Neural cell (in vitro differentiated cells): ENCODE measurements around the gene KLHL15. TPM values are rescaled to one million over a fixed set of nuclear protein-coding genes. Genes with fewer than 3 reads are reported as not detected.

ENCODE experiments used
- H2AFZ ChIP-seq: fragments of 200-600, 300-800 bp; sonication (generic), shearing (Covaris generic); 2 replicates; pipeline ENCODE4 v1.6.0; 2014; ENCODE audit warnings: low read depth, mild to moderate bottlenecking, antibody characterized with exemption, low read length, moderate library complexity
- H3F3A ChIP-seq: fragments of 200-600 bp; shearing (Covaris generic); 2 replicates; pipeline ENCODE4 v1.6.1; 2016; ENCODE audit warnings: mild to moderate bottlenecking, moderate library complexity, mixed read lengths, antibody characterized with exemption, low read length; ENCODE audit not compliant: insufficient read depth, poor library complexity, severe bottlenecking
- H3K27ac ChIP-seq: fragments of 200-600, 300-800 bp; sonication (generic), shearing (Covaris generic); 2 replicates; pipeline ENCODE4 v1.5.1; 2014; ENCODE audit warnings: mild to moderate bottlenecking, low read length, moderate library complexity
- H3K27me3 ChIP-seq: fragments of 300-800, 200-600 bp; sonication (generic), shearing (Covaris generic); 2 replicates; pipeline ENCODE4 v1.6.0; 2014; ENCODE audit warnings: mild to moderate bottlenecking, low read depth, low read length, moderate library complexity; ENCODE audit not compliant: insufficient read depth
- H3K36me3 ChIP-seq: fragments of 300-800, 200-600 bp; sonication (generic), shearing (Covaris generic); 2 replicates; pipeline ENCODE4 v1.5.1; 2014; ENCODE audit warnings: mild to moderate bottlenecking, antibody characterized with exemption, low read length, moderate library complexity; ENCODE audit not compliant: insufficient read depth
- H3K4me2 ChIP-seq: fragments of 300-800, 200-600 bp; sonication (generic), shearing (Covaris generic); 2 replicates; pipeline ENCODE4 v1.6.0; 2014; ENCODE audit warnings: mild to moderate bottlenecking, low read length
- H3K4me3 ChIP-seq: fragments of 300-800, 200-600 bp; sonication (generic), shearing (Covaris generic); 2 replicates; pipeline ENCODE4 v1.5.1; 2014; ENCODE audit warnings: mild to moderate bottlenecking, low read length, moderate library complexity
- H3K79me2 ChIP-seq: fragments of 200-600 bp; shearing (Covaris generic); replicated peaks from 2 replicates; pipeline ENCODE4 v1.6.0; 2014; ENCODE audit warnings: mild to moderate bottlenecking, low read length, moderate library complexity; ENCODE audit not compliant: insufficient read depth
- H3K9ac ChIP-seq: fragments of 300-800, 200-600 bp; sonication (generic), shearing (Covaris generic); 2 replicates; pipeline ENCODE4 v1.6.1; 2016; ENCODE audit warnings: mild to moderate bottlenecking, low read length, mixed read lengths
- H3K9me2 ChIP-seq: fragments of 200-600 bp; shearing (Covaris generic); 2 replicates; pipeline ENCODE4 v1.6.1; 2016; ENCODE audit warnings: mild to moderate bottlenecking, low read length, mixed read lengths; ENCODE audit not compliant: insufficient read depth
- H3K9me3 ChIP-seq: fragments of 200-600, 300-800 bp; sonication (generic), shearing (Covaris generic); 2 replicates; pipeline ENCODE4 v1.6.1; 2016; ENCODE audit warnings: mild to moderate bottlenecking, mixed run types, low read length, moderate library complexity, mixed read lengths
- H4K20me1 ChIP-seq: fragments of 200-600 bp; shearing (Covaris generic); 2 replicates; pipeline ENCODE4 v1.6.1; 2016; ENCODE audit warnings: mild to moderate bottlenecking, mixed run types; ENCODE audit not compliant: insufficient read depth
- CTCF ChIP-seq: fragments of 450-650 bp; IDR thresholded peaks from 2 replicates; pipeline ENCODE4 v1.5.1; 2014; ENCODE audit warnings: antibody characterized with exemption, mild to moderate bottlenecking, moderate library complexity; ENCODE audit not compliant: poor library complexity, severe bottlenecking
- EP300 ChIP-seq: fragments of 450-650 bp; conservative IDR thresholded peaks from 2 replicates; pipeline ENCODE4 v1.6.1; 2014; ENCODE audit warnings: antibody characterized with exemption, mild to moderate bottlenecking, moderate library complexity; ENCODE audit not compliant: poor library complexity, severe bottlenecking
- EZH2 ChIP-seq: fragments of 200-600, 300-800 bp; shearing (Covaris generic), sonication (generic); IDR thresholded peaks from 2 replicates; pipeline ENCODE4 v1.6.1; 2014; ENCODE audit warnings: antibody characterized with exemption, low read length, borderline replicate concordance, mild to moderate bottlenecking; ENCODE audit not compliant: insufficient read depth, poor library complexity, severe bottlenecking
- MXI1 ChIP-seq: fragments of 450-650 bp; conservative IDR thresholded peaks from 2 replicates; pipeline ENCODE4 v1.6.1; 2014; ENCODE audit warnings: antibody characterized with exemption, mild to moderate bottlenecking; ENCODE audit not compliant: poor library complexity, severe bottlenecking
- POLR2AphosphoS5 ChIP-seq: IDR thresholded peaks from 2 replicates; pipeline ENCODE4 v1.6.1; 2012
- RAD21 ChIP-seq: fragments of 450-650 bp; conservative IDR thresholded peaks from 2 replicates; pipeline ENCODE4 v1.6.1; 2014; ENCODE audit warnings: antibody characterized with exemption, mild to moderate bottlenecking, moderate library complexity
- REST ChIP-seq: IDR thresholded peaks from 2 replicates; pipeline ENCODE4 v1.6.1; 2012; ENCODE audit warnings: borderline replicate concordance
- SMC3 ChIP-seq: fragments of 450-650 bp; conservative IDR thresholded peaks from 2 replicates; pipeline ENCODE4 v1.6.1; 2014; ENCODE audit warnings: antibody characterized with exemption, mild to moderate bottlenecking, moderate library complexity; ENCODE audit not compliant: poor library complexity
- TAF1 ChIP-seq: IDR thresholded peaks from 2 replicates; pipeline ENCODE4 v1.6.1; 2012; ENCODE audit warnings: low read depth
- polyA plus RNA-seq: library from polyadenylated mRNA; depleted of rRNA; stranded (reverse); fragments of >200 nt; gene quantifications from 2 replicates; pipeline ENCODE4 v1.2.3, GENCODE V29; 2014

Gene KLHL15
- polyA plus RNA-seq, 1 donor from 2014 or later, result 12.9 TPM

DNA sequence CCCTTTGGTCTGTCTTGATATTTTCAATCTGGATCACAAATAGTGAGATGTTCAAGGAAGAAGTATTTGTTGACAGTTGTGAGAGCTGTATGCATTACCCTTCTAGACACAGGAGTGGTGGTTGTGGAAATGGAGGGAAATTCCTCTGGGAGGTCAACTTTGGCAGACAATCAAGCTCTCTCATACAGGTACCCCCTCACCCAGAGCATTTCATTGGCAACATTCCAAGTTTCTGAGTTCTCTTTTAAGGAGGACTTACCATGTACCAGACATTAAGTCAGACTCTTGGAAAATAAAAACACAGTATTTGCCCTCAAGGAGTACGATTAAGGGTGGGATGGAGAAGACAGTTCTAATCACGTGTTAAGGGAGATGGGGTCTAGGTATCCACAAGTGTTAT lies 45.3 kb downstream of the KLHL15 start:
- Histone ChIP-seq H3K36me3 (no peaks in the 10 kb centered on the region), H2AFZ (no peak overlapping the region), H3K27me3 (no peaks in the 10 kb centered on the region), H3K27ac (no peak overlapping the region), H3K9me3 (no peaks in the 10 kb centered on the region), H3F3A (no peaks in the 10 kb centered on the region), H3K4me3 (no peak overlapping the region), H3K9ac (no peak overlapping the region), H3K4me2 (no peak overlapping the region), H4K20me1 (no peaks in the 10 kb centered on the region), H3K79me2 (no peaks in the 10 kb centered on the region), H3K9me2 (no peaks in the 10 kb centered on the region)
- TF ChIP-seq SMC3 (no peak), MXI1 (no peak), RAD21 (no peak), REST (no peak), EZH2 (no peak), TAF1 (no peak), POLR2AphosphoS5 (no peak)

GRCh38 chrX:23981222-23981621 lies 45.8 kb downstream of the KLHL15 start:
- H3K4me3 ChIP-seq, result no peak overlapping the region
- no peak overlapping the region for H2AFZ ChIP-seq
- H3K9me2 ChIP-seq, result no peaks in the 10 kb centered on the region
- H3K4me2 ChIP-seq, result no peak overlapping the region
- no peaks in the 10 kb centered on the region for H3K9me3 ChIP-seq
- H3F3A ChIP-seq, result no peaks in the 10 kb centered on the region
- no peaks in the 10 kb centered on the region for H3K36me3 ChIP-seq
- no peaks in the 10 kb centered on the region for H4K20me1 ChIP-seq
- H3K79me2 ChIP-seq, result no peaks in the 10 kb centered on the region
- H3K9ac ChIP-seq, result no peak overlapping the region
- TF ChIP-seq EZH2 (no peak), SMC3 (no peak), POLR2AphosphoS5 (no peak), TAF1 (no peak), RAD21 (no peak), EP300 (no peak), MXI1 (no peak), REST (no peak), CTCF (no peak)
- no peaks in the 10 kb centered on the region for H3K27me3 ChIP-seq
- no peak overlapping the region for H3K27ac ChIP-seq
